H9 (cell line): ENCODE data around the gene RFPL3. TPM values are rescaled to one million over a fixed set of nuclear protein-coding genes. Genes with fewer than 3 reads are reported as not detected.

Experiments used
- DNase-seq: peaks from one replicate; pipeline ENCODE4 v3.0.0-alpha.2; 2017
- H2AFZ ChIP-seq: one replicate; pipeline ENCODE4 v1.6.1; 2013; ENCODE audit warnings: mild to moderate bottlenecking, low read length, control low read depth, moderate library complexity
- H2AK5ac ChIP-seq: 2 replicates; pipeline ENCODE4 v1.6.1; 2013; ENCODE audit warnings: low read length, control low read depth, mixed read lengths; ENCODE audit not compliant: insufficient read length
- H2BK120ac ChIP-seq: one replicate; pipeline ENCODE4 v1.6.1; 2013; ENCODE audit warnings: low read depth, mild to moderate bottlenecking, low read length, control low read depth, inconsistent platforms; ENCODE audit not compliant: poor library complexity, severe bottlenecking
- H2BK12ac ChIP-seq: 2 replicates; pipeline ENCODE4 v1.6.1; 2013; ENCODE audit warnings: low read length, control low read depth, mixed read lengths, low read depth; ENCODE audit not compliant: insufficient read length
- H2BK15ac ChIP-seq: 2 replicates; pipeline ENCODE4 v1.6.1; 2013; ENCODE audit warnings: low read depth, low read length, control low read depth
- H2BK20ac ChIP-seq: one replicate; pipeline ENCODE4 v1.6.1; 2013; ENCODE audit warnings: low read depth, mild to moderate bottlenecking, low read length, control low read depth, inconsistent platforms; ENCODE audit not compliant: poor library complexity, severe bottlenecking
- H2BK5ac ChIP-seq: 2 replicates; pipeline ENCODE4 v1.6.1; 2013; ENCODE audit warnings: low read length, control low read depth, mixed read lengths; ENCODE audit not compliant: insufficient read length
- H3K14ac ChIP-seq: 2 replicates; pipeline ENCODE4 v1.6.1; 2013; ENCODE audit warnings: low read length, control low read depth; ENCODE audit not compliant: insufficient read depth
- H3K18ac ChIP-seq: 2 replicates; pipeline ENCODE4 v1.6.1; 2013; ENCODE audit warnings: low read depth, mild to moderate bottlenecking, mixed read lengths, low read length, control low read depth; ENCODE audit not compliant: insufficient read length
- H3K23ac ChIP-seq: 2 replicates; pipeline ENCODE4 v1.6.1; 2013; ENCODE audit warnings: low read length, control low read depth, mixed read lengths, low read depth; ENCODE audit not compliant: insufficient read length
- H3K23me2 ChIP-seq: 2 replicates; pipeline ENCODE4 v1.6.1; 2013; ENCODE audit warnings: low read depth, mild to moderate bottlenecking, mixed read lengths, low read length, control low read depth; ENCODE audit not compliant: insufficient read length, poor library complexity, severe bottlenecking
- H3K27ac ChIP-seq: 2 replicates; pipeline ENCODE4 v1.5.1; 2013; ENCODE audit warnings: low read length, control low read depth, mixed read lengths, low read depth; ENCODE audit not compliant: insufficient read length
- H3K27me3 ChIP-seq: 2 replicates; pipeline ENCODE4 v1.6.1; 2013; ENCODE audit warnings: low read length, control low read depth, inconsistent platforms; ENCODE audit not compliant: insufficient read depth
- H3K4ac ChIP-seq: 2 replicates; pipeline ENCODE4 v1.6.1; 2013; ENCODE audit warnings: low read depth, mild to moderate bottlenecking, control low read depth, inconsistent platforms, low read length, moderate library complexity
- H3K4me1 ChIP-seq: 2 replicates; pipeline ENCODE4 v1.6.1; 2013; ENCODE audit warnings: low read length, control low read depth, inconsistent platforms; ENCODE audit not compliant: insufficient read depth
- H3K4me2 ChIP-seq: 2 replicates; pipeline ENCODE4 v1.6.1; 2013; ENCODE audit warnings: low read length, control low read depth, mixed read lengths; ENCODE audit not compliant: insufficient read length, insufficient read depth
- H3K56ac ChIP-seq: 2 replicates; pipeline ENCODE4 v1.6.1; 2013; ENCODE audit warnings: low read depth, mild to moderate bottlenecking, mixed read lengths, low read length, control low read depth; ENCODE audit not compliant: insufficient read length
- H3K79me1 ChIP-seq: 2 replicates; pipeline ENCODE4 v1.6.1; 2013; ENCODE audit warnings: low read depth, mild to moderate bottlenecking, moderate library complexity, low read length, control low read depth, inconsistent platforms; ENCODE audit not compliant: insufficient read depth, poor library complexity, severe bottlenecking
- H3K79me2 ChIP-seq: 2 replicates; pipeline ENCODE4 v1.6.1; 2013; ENCODE audit warnings: low read length, control low read depth, inconsistent platforms; ENCODE audit not compliant: insufficient read depth
- H3K9ac ChIP-seq: 2 replicates; pipeline ENCODE4 v1.6.1; 2013; ENCODE audit warnings: low read length, control low read depth, mixed read lengths; ENCODE audit not compliant: insufficient read length; ENCODE audit errors: extremely low read depth
- H3K9me3 ChIP-seq: one replicate; pipeline ENCODE4 v1.6.1; 2013; ENCODE audit warnings: low read depth, low read length, inconsistent platforms; ENCODE audit not compliant: control insufficient read depth
- H3T11ph ChIP-seq: one replicate; pipeline ENCODE4 v1.6.1; 2013; ENCODE audit warnings: mild to moderate bottlenecking, low read length, control low read depth, inconsistent platforms
- H4K20me1 ChIP-seq: one replicate; pipeline ENCODE4 v1.6.1; 2013; ENCODE audit not compliant: control insufficient read depth, insufficient read length, insufficient read depth
- H4K5ac ChIP-seq: 2 replicates; pipeline ENCODE4 v1.6.1; 2013; ENCODE audit warnings: low read depth, mild to moderate bottlenecking, mixed read lengths, low read length, control low read depth; ENCODE audit not compliant: insufficient read length
- H4K8ac ChIP-seq: replicated peaks from 2 replicates; pipeline ENCODE4 v1.6.1; 2013; ENCODE audit warnings: low read length, control low read depth, mixed read lengths, low read depth; ENCODE audit not compliant: insufficient read length
- H4K91ac ChIP-seq: 2 replicates; pipeline ENCODE4 v1.6.1; 2013; ENCODE audit warnings: low read depth, mild to moderate bottlenecking, moderate library complexity, mixed read lengths, low read length, control low read depth; ENCODE audit not compliant: insufficient read length
- H3K27ac Mint-ChIP-seq, 3 experiments: 2 replicates in 2 of 3; 3 replicates in 1 of 3; pipeline ENCODE4 v1.8.0; 2020 to 2021; ENCODE audit warnings: mixed read lengths in 3 of 3, mild to moderate bottlenecking in 1 of 3, moderate library complexity in 1 of 3
- H3K27me3 Mint-ChIP-seq: 2 replicates; pipeline ENCODE4 v1.8.0; 2021; ENCODE audit warnings: low read depth, mild to moderate bottlenecking, moderate library complexity, mixed read lengths
- H3K36me3 Mint-ChIP-seq, 3 experiments: 2 replicates in 2 of 3; 3 replicates in 1 of 3; pipeline ENCODE4 v1.8.0; 2020 to 2021; ENCODE audit warnings: low read depth in 3 of 3, mixed read lengths in 3 of 3; ENCODE audit not compliant: insufficient read depth in 1 of 3
- H3K4me1 Mint-ChIP-seq, 2 experiments: 2 replicates each; pipeline ENCODE4 v1.8.0; 2020; ENCODE audit warnings: mixed read lengths in 2 of 2
- H3K4me3 Mint-ChIP-seq, 2 experiments: 2 replicates in 1 of 2; 3 replicates in 1 of 2; pipeline ENCODE4 v1.8.0; 2020 to 2021; ENCODE audit warnings: mild to moderate bottlenecking in 2 of 2, mixed read lengths in 2 of 2, moderate library complexity in 1 of 2
- H3K9me3 Mint-ChIP-seq, 2 experiments: 2 replicates in 1 of 2; 3 replicates in 1 of 2; pipeline ENCODE4 v1.8.0; 2020; ENCODE audit warnings: mild to moderate bottlenecking in 2 of 2, mixed read lengths in 2 of 2, moderate library complexity in 1 of 2
- CTCF ChIP-seq: fragments of 200-600 bp; sonication (generic); conservative IDR thresholded peaks from 3 replicates; pipeline ENCODE4 v1.8.0; 2021; ENCODE audit warnings: antibody characterized with exemption, mild to moderate bottlenecking
- WGBS: extraction: QIAGEN DNeasy Blood & Tissue Kit; methylation state at CpG from one replicate; pipeline ENCODE4 v1.1.7; 2013; ENCODE audit warnings: missing lambda C conversion rate, low lambda C conversion rate, mixed read lengths; ENCODE audit not compliant: insufficient read length; ENCODE audit errors: extremely low coverage; 5-methylcytosine and 5-hydroxymethylcytosine counted together
- total RNA-seq: library from RNA; stranded (reverse); gene quantifications from 2 replicates; pipeline ENCODE4 v1.2.1, GENCODE V29; 2021

RFPL3 gene
- total RNA-seq, 1 experiment from 2014 or later: not detected

DNA sequence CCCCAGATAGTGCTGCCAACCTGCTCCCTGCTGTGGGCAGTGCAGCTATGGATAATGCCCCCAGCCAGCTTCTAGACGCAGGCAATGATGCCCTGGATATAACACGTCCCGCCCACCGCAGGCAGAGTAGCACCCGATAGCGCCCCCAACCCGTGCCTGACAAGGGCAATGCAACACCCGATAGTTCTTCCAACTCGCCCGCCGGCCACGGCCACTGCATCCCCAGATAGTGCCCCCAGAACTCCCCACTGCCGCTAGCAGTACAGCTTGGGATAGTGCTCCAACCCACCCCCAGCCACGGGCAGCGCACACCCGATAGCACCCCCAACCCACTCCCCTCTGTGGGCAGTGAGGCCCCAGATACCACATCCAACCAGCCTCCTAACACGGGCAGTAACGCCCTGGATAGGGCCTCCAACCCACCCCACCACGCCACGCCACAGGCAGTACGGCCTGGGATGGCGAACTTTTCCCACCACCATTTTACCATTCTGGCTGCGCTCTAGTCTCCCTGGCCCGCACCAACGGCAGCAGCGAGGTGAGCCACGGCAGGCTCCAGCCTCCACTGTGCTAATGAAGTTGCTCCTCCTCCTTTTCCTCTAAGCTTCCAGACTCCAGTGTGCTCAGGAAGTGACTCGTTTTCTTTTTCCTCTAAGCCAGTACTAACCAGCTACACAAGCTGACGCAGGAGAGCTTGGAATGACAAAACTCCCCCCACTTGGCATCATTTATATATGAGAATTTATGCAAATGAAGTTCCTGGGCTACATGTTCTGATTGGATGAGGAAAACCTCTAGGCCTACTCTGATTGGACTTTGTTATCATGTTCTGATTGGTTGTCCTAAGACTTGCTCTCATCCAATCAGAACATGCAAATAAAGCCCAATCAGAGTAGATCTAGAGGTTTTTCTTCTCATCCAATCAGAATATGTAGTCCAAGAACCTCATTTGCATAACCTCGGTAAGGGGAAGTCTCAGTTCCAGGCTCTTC lies 3.0 kb upstream of the RFPL3 start:
- Histone ChIP-seq H2AFZ (no peak overlapping the region), H2BK20ac (no peak overlapping the region), H3K4me1 (no peaks in the 10 kb centered on the region; the same call in 1 of the 2 replicates), H3K27ac (no peak overlapping the region), H3K4me2 (no peak overlapping the region), H2BK12ac (no peak overlapping the region), H3K23me2 (no peaks in the 10 kb centered on the region), H3K9ac (no peak overlapping the region), H2BK120ac (no peak overlapping the region), H3K27me3 (no peaks in the 10 kb centered on the region), H3K14ac (no peak overlapping the region; the same call in 1 of the 2 replicates), H3K79me2 (no peaks in the 10 kb centered on the region), H3K4ac (no peak overlapping the region), H3K56ac (no peak overlapping the region), H4K91ac (no peak overlapping the region), H2BK5ac (no peak overlapping the region), H2AK5ac (no peak overlapping the region), H4K8ac (no peak overlapping the region), H3K79me1 (no peaks in the 10 kb centered on the region), H4K5ac (no peak overlapping the region), H2BK15ac (no peak overlapping the region), H3K9me3 (no peaks in the 10 kb centered on the region), H3T11ph (no peak overlapping the region), H4K20me1 (no peaks in the 10 kb centered on the region), H3K18ac (no peak overlapping the region), H3K23ac (no peak overlapping the region)
- no peak for TF ChIP-seq CTCF
- peak overlapping the region in 2 of 3 experiments; percentile 5 to 73; a peak in 2 of 7 replicates for H3K27ac Mint-ChIP-seq
- peaks cover 0 to 3% (median 0%) of the 10 kb centered on the region in 3 experiments; a peak in 2 of 7 replicates for H3K36me3 Mint-ChIP-seq
- H3K4me3 Mint-ChIP-seq: peak overlapping the region in 1 of 2 experiments; percentile 39; a peak in 2 of 5 replicates
- peaks cover 26% of the 10 kb centered on the region for H3K27me3 Mint-ChIP-seq
- H3K9me3 Mint-ChIP-seq: peaks cover 0 to 3% of the 10 kb centered on the region in 2 experiments; a peak in 4 of 5 replicates
- H3K4me1 Mint-ChIP-seq: peaks cover 10% of the 10 kb centered on the region in 2 experiments
- DNase-seq: no peak
- no CpG with 5 or more reads among the region's 30 CpGs for WGBS
